A673 (cell line): ENCODE measurements around the gene ZBTB26. TPM values are rescaled to one million over a fixed set of nuclear protein-coding genes. Genes with fewer than 3 reads are reported as not detected.
A peak's percentile ranks its signal among the peaks of the same experiment; 100 is the strongest.

Experiments used
- BruUV-seq: library from RNA; stranded (reverse); fragments of 400-500 nt; replicated peaks from 2 replicates; lab custom pipeline; 2021; lab: Mats Ljungman, UMichigan
- CTCF ChIA-PET: fragments of 300-600 bp; sonication (Branson Sonifier 250); formaldehyde crosslinking; loops from one replicate; lab custom pipeline; 2022; ENCODE audit warnings: antibody characterized with exemption; lab: Charles Lee
- POLR2A ChIA-PET: fragments of 300-600 bp; sonication (Branson Sonifier 250); formaldehyde crosslinking; loops from one replicate; lab custom pipeline; 2022; ENCODE audit warnings: antibody characterized with exemption; ENCODE audit not compliant: low non-redundant PET; lab: Charles Lee
- DNase-seq: peaks from one replicate; pipeline ENCODE4 v3.0.0-alpha.2; 2015; ENCODE audit warnings: low spot score
- H3K27ac ChIP-seq: fragments of 200-600 bp; sonication (generic); 2 replicates; pipeline ENCODE4 v1.5.1; 2016; ENCODE audit warnings: mixed run types, low read depth, mild to moderate bottlenecking, mixed read lengths, antibody characterized with exemption, low read length; ENCODE audit not compliant: poor library complexity, severe bottlenecking
- H3K27me3 ChIP-seq: fragments of 200-600 bp; sonication (generic); replicated peaks from 2 replicates; pipeline ENCODE4 v1.6.1; 2017; ENCODE audit warnings: mixed run types, low read depth, mild to moderate bottlenecking, mixed read lengths, antibody characterized with exemption, low read length; ENCODE audit not compliant: insufficient read depth, poor library complexity
- H3K36me3 ChIP-seq: fragments of 200-600 bp; sonication (generic); 2 replicates; pipeline ENCODE4 v1.6.1; 2016; ENCODE audit warnings: mixed run types, mild to moderate bottlenecking, mixed read lengths, antibody characterized with exemption, low read length; ENCODE audit not compliant: insufficient read depth, poor library complexity, severe bottlenecking
- H3K4me1 ChIP-seq: fragments of 200-600 bp; sonication (generic); 2 replicates; pipeline ENCODE4 v1.6.1; 2017; ENCODE audit warnings: mixed run types, mild to moderate bottlenecking, mixed read lengths, antibody characterized with exemption, low read length; ENCODE audit not compliant: insufficient read depth, poor library complexity, severe bottlenecking
- H3K4me3 ChIP-seq: fragments of 200-600 bp; sonication (generic); 2 replicates; pipeline ENCODE4 v1.5.1; 2016; ENCODE audit warnings: low read depth, mixed run types, mild to moderate bottlenecking, mixed read lengths, low read length; ENCODE audit not compliant: poor library complexity, severe bottlenecking
- H3K9me3 ChIP-seq: fragments of 200-600 bp; sonication (generic); 2 replicates; pipeline ENCODE4 v1.6.1; 2016; ENCODE audit warnings: mixed run types, low read depth, mild to moderate bottlenecking, mixed read lengths, antibody characterized with exemption, low read length; ENCODE audit not compliant: poor library complexity, severe bottlenecking
- CTCF ChIP-seq: fragments of 300-800, 200-600 bp; sonication (generic); conservative IDR thresholded peaks from 2 replicates; pipeline ENCODE4 v1.5.1; 2017; ENCODE audit warnings: low read depth, mild to moderate bottlenecking, antibody characterized with exemption, low read length, moderate library complexity, mixed read lengths
- EZH2 ChIP-seq: fragments of 200-600 bp; sonication (generic); IDR thresholded peaks from 2 replicates; pipeline ENCODE4 v1.6.1; 2017; ENCODE audit warnings: borderline replicate concordance, low read depth, mild to moderate bottlenecking, mixed read lengths, antibody characterized with exemption, low read length; ENCODE audit not compliant: poor library complexity, severe bottlenecking
- intact Hi-C: fragments of 100-400 bp; cut with micrococcal nuclease; formaldehyde crosslinking; loops from one replicate; pipeline ENCODE4 v1.10.0; 2022; ENCODE audit not compliant: unreplicated experiment
- total RNA-seq: library from RNA; stranded (reverse); gene quantifications from 2 replicates; pipeline ENCODE4 v1.2.3, GENCODE V29; 2021

ZBTB26 gene
- total RNA-seq, 1 experiment from 2014 or later, result 10.1 TPM

DNA sequence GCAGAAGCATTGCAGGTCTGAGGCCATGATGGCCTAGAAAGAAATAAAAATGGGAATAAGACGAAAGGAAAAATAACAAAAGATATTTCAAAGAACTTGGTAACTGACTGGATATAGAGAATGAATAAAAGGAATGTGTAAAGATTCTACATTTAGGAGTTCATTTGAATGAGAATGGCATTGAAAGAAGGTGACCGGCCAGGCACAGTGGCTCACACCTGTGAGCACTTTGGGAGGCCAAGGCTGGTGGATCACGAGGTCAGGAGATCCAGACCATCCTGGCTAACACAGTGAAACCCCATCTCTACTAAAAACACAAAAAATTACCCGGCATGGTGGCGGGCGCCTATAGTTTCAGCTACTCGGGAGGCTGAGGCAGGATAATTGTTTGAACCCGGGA lies 8.6 kb downstream of the ZBTB26 start:
- intact Hi-C loops, result no loop called here
- no peak for DNase-seq
- BruUV-seq, result no TSS peak
- no peaks in the 10 kb centered on the region for H3K36me3 ChIP-seq
- H3K9me3 ChIP-seq, result no peaks in the 10 kb centered on the region
- ChIA-PET POLR2A (interaction anchor here (0.6 kb wide), 1 partner anchor 81 kb away, joined by 6 read pairs; no protein-coding TSS in a partner anchor), CTCF (no interaction called here)
- no peak for TF ChIP-seq CTCF
- no peak for TF ChIP-seq EZH2
- no peaks in the 10 kb centered on the region for H3K27me3 ChIP-seq
- H3K4me1 ChIP-seq, result no peaks in the 10 kb centered on the region
- no peak overlapping the region for H3K4me3 ChIP-seq
- H3K27ac ChIP-seq, result no peak overlapping the region

- ChIA-PET POLR2A (no interaction called here), CTCF (no interaction called here)
- DNase-seq, result no peak
- BruUV-seq, result no TSS peak
- no peaks in the 10 kb centered on the region for H3K4me1 ChIP-seq
- no peaks in the 10 kb centered on the region for H3K9me3 ChIP-seq
- no peaks in the 10 kb centered on the region for H3K36me3 ChIP-seq
- H3K4me3 ChIP-seq, result no peak overlapping the region
- TF ChIP-seq CTCF (no peak), EZH2 (no peak)
- H3K27me3 ChIP-seq, result no peaks in the 10 kb centered on the region
- H3K27ac ChIP-seq, result no peak overlapping the region
- intact Hi-C loops, result no loop called here
Measured at GRCh38 chr9:122918310-122918709, 13.0 kb downstream of the ZBTB26 start.

GRCh38 chr9:122912964-122913673 lies 18.2 kb downstream of the ZBTB26 start, which contains the start of gene ZBTB6:
ZBTB6 (minus strand) TSS chr9:122913323; CDS start chr9:122912072, 1,251 bp downstream.
- intact Hi-C loops, result loop anchor here (2.0 kb wide), 1 partner anchor 18 kb away; the partner anchor contains the start of gene ZBTB26
- peak; percentile 93 for DNase-seq
- ChIA-PET CTCF (interaction anchor here (0.5 to 1.0 kb wide), 3 partner anchors 78 to 1593 kb away, joined by 5 to 9 read pairs (median 6); no protein-coding TSS in a partner anchor), POLR2A (interaction anchor here (0.5 to 0.9 kb wide), 3 partner anchors 16 to 275 kb away, joined by 3 to 6 read pairs (median 3); no protein-coding TSS in a partner anchor)
- TF ChIP-seq EZH2 (no peak), CTCF (no peak)
- H3K9me3 ChIP-seq, result no peaks in the 10 kb centered on the region
- H3K27me3 ChIP-seq, result no peaks in the 10 kb centered on the region
- H3K4me1 ChIP-seq, result peaks cover 8% of the 10 kb centered on the region
- peaks cover 16% of the 10 kb centered on the region for H3K36me3 ChIP-seq
- H3K27ac ChIP-seq, result peak within 1 kb of the TSS; percentile 87
- H3K4me3 ChIP-seq, result peak within 1 kb of the TSS; percentile 82
- no TSS peak for BruUV-seq
